NCI-H460 (cell line): Measurements from ENCODE around the gene KLK15. TPM values are rescaled to one million over a fixed set of nuclear protein-coding genes. Genes with fewer than 3 reads are reported as not detected.
A peak's percentile ranks its signal among the peaks of the same experiment; 100 is the strongest.

Experiments used
- DNase-seq: peaks from one replicate; pipeline ENCODE4 v3.0.0-alpha.2; 2016; ENCODE audit warnings: low read depth; ENCODE audit errors: extremely low read depth
- total RNA-seq: library from RNA; depleted of rRNA; stranded (reverse); fragments of >200 nt; shearing (Covaris generic); gene quantifications from 2 replicates; pipeline ENCODE4 v1.2.3, GENCODE V29; 2014

KLK15 gene
- total RNA-seq, 1 experiment from 2014 or later = not detected

DNA sequence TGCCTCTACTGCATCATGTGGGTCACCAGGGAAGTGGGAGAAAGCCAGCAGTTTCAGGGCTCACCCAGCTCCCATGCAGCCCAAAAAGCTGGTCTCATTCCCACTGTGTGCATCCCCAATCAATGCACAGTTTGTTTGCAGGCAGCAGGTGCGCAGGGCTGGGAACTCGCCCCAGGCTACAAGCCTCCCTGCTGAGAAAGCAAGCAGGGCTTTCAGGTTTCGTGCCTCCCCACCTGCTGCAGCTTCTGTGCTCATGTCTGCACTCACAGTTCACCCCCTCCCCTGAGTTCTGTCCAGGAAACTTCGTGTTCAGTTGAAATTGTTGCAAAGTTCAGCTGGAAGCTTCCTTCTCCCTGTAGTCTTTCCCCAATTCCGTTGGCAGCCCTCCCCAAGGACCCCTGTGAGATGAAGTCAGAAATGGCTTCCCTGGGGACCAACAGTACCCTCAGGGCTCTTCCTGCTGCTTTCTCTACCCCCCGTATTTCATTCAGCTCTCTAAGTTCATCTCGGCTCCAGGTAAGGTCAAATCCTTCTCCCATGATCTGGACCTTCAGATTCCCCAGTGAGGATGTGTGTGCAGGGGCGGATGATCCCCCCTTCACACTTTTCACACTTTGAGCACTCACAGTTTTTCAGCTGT is 11.0 kb upstream of the KLK15 start:
- no peak for DNase-seq

GRCh38 chr19:50843701-50844221 is 10.4 kb upstream of the KLK15 start:
- no peak for DNase-seq

GRCh38 chr19:50843205-50843604 is 9.8 kb upstream of the KLK15 start:
- no peak for DNase-seq

GRCh38 chr19:50842130-50842529 is 8.8 kb upstream of the KLK15 start:
- no peak for DNase-seq

GRCh38 chr19:50839712-50840655 is 6.6 kb upstream of the KLK15 start:
- no peak for DNase-seq

DNA sequence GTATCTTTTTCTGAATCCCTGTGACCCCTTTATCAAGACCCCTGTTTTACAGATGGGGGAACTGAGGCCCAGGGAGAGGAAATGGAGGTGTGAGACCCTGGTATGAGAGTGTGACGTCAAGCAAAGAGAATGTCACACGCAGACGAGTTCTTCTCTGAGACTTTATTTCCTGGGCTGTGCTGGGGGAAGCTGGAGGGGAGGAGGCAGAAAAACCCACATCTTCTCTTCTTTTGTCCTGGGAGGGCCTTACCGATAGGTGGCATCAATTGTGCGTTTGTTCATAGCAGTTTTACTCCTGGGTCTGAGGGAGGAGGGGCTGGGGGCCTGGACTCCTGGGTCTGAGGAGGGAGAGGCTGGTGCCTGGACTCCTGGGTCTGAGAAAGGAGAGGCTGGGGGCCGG is 4.9 kb upstream of the KLK15 start:
- DNase-seq = no peak

GRCh38 chr19:50837300-50837699 is 3.9 kb upstream of the KLK15 start:
- DNase-seq = no peak

GRCh38 chr19:50836543-50837195 is 3.3 kb upstream of the KLK15 start:
- no peak for DNase-seq

- peak; percentile 59 for DNase-seq
Observed at GRCh38 chr19:50835785-50836542, 2.6 kb upstream of the KLK15 start.

DNA sequence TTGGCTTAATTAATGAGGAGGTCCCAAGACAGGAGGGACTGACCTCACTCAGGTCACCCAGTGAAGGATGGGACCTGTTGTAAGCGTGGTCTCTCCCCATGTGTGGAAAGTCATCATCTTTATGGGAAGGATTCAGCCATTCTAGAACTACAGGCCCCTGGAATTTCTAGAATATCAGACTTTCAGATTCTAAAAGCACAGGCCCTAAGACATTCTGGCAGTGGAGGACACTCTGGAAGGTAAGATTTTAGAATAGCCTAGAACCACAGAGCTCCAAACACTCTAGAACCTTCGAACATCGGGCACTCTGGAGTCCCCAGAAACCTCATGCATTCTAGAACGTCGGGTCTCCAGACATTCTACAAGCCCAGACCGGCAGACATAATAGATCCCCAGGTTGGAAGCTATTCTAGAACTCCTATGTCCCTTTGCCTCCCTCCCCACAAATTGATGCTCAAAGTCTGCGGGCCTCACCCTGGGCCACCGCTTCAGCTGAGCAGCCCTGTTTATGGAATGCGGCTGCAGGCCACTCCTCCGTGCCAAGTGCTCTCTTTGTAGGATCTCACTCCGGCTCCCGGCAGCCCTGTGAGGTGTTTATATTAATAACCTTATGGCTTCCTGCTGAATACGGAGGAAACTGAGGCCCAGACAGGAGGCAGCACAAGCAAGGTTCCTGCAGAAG is 1.9 kb upstream of the KLK15 start:
- no peak for DNase-seq

DNA sequence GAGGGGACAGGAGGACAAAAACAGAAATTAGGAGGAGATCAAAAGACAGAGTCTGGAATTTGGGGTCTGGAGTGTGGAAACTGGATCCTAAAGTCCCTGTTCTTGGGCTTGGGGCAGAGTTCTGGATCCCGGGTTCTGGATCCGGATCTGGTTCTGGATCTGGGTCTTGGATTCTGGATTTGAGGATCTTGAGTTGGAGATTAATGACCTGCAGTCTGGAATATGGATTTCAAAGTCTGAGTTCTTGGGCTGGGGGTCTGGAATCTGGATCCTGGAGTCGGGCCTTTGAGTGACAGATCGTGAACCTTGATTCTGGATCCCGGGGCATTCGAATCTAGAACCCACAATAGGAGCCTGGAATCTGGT is 411 bp upstream of the KLK15 start:
- DNase-seq = no peak

GRCh38 chr19:50832666-50833065 is 708 bp downstream of the KLK15 start:
- no peak for DNase-seq

GRCh38 chr19:50831026-50831396 is 2.4 kb downstream of the KLK15 start:
- DNase-seq = no peak

DNA sequence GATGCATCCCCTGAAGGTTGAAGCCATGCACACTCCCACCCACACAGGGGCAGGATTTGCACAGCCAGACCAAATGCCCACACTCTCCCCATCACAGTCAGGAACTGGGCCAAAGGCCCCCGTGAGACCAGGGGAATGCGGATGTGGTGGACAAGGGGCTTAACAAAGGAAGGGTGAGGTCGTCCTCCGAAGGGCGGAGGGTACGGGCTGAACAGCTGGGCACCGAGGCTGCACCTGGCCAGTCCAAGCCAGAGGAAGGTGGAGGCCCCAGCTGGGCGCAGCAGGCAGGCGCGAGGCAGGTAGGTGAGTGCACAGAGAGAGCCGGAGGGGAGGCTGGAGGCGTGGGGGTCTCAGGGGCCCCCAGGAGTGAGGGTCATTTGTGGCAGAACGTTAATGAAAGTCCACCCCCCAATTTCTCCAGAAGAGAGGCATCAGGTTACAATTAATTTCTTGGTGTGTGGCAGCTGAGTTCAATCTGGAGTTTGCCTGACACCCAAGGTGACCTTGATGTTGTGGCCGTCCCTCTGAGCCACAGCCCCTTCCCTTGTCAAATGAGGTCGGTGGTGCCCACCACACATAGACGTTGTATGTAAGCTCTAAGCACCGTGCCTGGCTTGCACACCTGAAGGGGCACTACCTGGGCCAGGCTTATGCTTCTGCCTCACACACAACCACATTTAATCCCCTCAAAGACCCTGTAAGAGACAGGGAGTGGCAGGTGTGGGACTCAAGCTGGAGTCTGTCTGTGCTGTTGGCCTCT is 2.9 kb downstream of the KLK15 start:
- no peak for DNase-seq

DNA sequence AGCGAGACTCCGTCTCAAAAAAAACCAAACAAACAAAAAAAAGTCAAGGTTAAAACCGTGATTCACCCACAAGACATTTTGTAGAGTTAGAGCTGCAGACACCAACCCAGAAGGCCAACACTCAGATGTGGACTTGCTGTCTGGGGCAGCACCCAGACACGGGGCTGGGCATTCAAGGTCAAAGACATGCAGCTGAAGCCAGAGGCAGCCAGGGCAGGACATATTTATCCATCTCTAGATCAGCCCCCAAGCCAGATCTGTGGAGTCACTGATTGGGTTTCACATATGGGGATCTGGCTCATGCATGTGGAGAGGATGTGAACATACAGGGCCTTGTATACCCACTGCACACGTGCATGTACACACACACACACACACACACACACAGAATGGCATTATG is 3.6 kb downstream of the KLK15 start:
- DNase-seq = no peak

GRCh38 chr19:50827476-50827875 is 5.9 kb downstream of the KLK15 start:
- no peak for DNase-seq

DNA sequence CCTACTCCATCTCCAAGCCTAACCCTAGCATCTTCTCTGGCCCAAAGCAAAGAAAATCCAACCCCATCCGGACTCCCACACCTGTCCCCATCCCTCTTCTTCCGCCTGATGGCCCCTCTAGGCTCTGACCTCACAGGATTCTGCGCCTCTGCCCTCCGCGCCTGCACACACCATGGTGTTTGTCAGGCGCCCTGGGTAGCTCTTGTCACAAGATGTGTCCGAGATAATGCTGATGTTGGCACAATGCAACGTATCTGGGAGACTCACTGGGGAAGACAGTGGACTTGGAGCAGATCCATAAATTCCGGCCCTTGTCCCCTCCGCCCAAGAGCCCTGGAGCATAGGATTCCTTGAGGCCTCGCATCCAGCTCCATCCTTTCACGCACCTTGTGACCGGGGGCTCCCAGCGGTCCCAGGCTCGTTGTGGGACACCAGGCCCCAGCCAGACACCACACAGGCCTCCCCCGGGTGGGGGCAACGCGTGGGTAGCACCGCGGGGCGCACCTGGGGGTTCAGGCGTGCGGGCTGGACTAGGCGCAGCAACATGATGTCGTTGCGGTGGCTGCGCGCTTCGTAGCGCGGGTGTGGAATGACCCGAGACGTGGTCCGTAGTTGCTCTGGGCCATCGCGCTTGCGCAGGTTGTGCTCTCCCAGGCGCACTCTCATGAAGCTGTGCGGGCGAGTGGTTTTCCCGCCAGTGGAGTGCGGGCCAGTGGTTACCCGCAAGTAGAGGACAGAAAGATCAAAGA is 6.7 kb downstream of the KLK15 start:
- DNase-seq = no peak

GRCh38 chr19:50823389-50824042 is 9.9 kb downstream of the KLK15 start, which contains the start of gene KLK1:
KLK1 (minus strand) TSS chr19:50823787; CDS start chr19:50823748, 39 bp downstream.
- DNase-seq = no peak
